RPMI7951 (cell line): Measurements from ENCODE around the gene ATG5. TPM values are rescaled to one million over a fixed set of nuclear protein-coding genes. Genes with fewer than 3 reads are reported as not detected.
"Not testable (repeated sequence)": the region's sequence is repeated elsewhere in the genome, so short reads cannot be mapped to it uniquely, and the experiment has no call there.

ENCODE experiments used
- DNase-seq: peaks from one replicate; pipeline ENCODE4 v3.0.0-alpha.2; 2012; ENCODE audit warnings: low read depth
- total RNA-seq: library from RNA; depleted of rRNA; stranded (reverse); fragments of >200 nt; shearing (Covaris generic); gene quantifications from 2 replicates; pipeline ENCODE4 v1.2.3, GENCODE V29; 2014

The ATG5 gene
- total RNA-seq, 1 experiment from 2014 or later = 88.3 TPM

DNA sequence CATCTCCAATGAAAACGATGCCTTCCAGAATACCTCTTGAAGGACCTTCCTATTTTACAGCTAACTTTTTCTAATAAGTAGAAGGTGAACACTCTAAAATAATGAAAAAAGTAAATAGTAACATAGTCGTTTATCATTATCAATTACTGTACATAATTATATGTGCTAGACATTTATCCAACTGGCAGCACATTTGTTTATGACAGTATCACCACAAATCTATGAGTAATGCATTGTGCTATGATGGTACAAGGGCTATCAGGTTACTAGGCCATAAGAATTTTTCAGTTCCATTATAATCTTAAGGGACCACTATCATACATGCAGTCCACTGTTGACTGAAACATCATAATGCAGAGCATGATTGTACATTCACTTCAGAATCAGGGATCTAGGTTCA is 68.4 kb downstream of the ATG5 start:
- DNase-seq = peak; percentile 65

DNA sequence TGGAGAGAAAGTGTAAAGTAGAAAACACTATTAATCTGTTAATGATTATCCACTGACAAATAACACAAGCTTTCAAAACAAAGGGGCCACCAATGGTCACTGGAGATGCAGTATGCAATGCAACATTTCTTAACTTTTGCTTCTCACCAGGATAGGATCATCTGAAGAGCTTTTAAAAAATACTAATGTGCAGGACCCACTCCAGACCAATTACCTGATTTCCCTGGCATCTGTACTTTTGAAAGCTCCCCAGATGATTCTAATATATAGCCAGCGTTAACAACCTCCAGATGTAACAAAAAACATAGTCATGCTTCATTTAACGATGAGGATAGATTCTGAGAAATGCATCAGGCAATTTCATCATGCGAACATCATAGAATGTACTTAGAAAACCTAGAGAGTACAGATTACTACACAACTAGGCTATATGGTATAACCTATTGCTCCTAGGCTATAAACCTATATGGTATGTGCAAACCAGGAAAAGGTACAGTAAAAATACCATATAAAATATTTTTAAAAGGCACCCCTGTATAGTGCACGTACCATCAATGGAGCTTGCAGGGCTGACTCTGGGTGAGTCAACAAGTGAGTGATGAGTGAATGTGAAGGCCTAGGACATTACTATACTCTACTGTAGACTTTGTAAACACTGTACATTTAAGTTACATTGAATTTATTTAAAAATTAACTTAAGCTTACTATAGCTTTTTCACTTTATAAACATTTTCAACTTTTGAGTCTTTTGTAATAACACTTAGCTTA is 69.2 kb downstream of the ATG5 start:
- peak; percentile 55 for DNase-seq

GRCh38 chr6:106255306-106255705 is 70.3 kb downstream of the ATG5 start:
- no peak for DNase-seq

DNA sequence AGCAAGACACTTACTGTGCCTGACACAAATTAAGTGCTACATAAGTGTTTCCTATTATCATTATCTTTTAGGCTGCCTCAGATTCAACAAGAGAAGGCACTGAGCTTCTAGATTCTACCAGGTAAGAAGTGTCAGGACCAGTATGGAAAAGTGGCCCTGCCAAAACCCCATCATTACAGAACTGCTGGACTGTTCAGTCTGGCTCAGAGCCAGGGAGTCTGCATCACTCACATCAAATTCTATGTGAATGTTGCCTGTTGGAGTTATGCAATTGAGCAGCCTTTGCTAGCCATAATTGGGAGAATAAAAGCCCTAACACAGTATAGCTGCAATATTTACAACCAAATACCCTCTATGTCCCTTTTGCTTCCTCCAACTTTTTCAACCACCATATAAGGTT is 70.9 kb downstream of the ATG5 start:
- DNase-seq = peak; percentile 74

DNA sequence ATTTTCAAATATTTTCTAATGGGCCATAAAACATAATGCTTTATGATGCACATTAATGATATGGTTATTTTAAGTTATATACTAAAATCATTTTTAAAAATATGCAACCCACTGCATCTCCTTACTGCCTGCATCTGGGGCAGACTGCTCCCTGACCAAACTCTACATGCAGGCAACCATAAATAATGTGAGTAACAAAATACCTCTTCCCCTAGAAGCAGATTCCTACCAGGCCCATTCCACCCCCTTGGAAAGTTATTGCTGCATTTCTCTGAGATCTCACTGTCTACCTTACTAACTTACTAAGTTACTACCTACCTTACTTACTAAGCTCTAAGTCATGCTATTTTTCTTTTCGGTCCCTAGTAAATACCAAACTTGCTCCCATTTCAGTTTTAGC is 71.8 kb downstream of the ATG5 start:
- peak; percentile 60 for DNase-seq

DNA sequence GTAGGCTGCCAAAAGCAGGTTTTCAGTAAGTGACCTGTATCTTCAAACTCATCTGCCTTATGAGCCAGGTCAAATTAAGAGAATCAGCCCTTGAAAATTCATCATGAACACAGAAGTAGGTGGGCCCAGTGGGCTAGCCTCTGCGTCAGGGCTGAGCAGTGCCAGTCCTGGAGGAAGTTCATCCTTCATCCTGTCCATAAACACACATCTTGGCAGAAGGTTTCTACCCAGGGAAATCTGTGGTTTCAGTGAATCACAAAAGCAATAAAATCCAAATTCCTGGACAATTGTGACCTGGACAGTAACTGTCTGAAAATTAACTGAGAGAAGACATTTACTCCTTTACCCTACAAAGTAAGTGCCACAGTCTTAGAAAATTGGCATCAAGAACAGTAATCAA is 72.4 kb downstream of the ATG5 start:
- peak; percentile 93 for DNase-seq

DNA sequence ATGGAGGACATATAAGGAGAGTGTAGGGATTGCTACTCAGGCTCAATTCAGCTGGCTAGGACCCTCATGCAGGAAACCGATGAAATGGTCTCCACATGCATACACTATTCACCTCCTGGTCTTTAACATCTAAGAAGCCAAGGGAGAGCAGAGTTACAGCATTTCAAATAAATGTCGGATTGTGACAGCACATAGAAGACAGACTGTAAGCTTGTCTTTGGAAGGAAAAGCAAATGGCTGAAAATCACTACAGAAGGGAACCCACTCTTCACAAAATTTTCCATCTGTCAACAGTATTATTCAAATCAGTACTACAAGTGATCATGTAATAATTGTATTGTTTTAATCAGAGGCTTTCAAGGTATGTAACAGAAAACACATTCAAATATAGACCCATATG is 72.9 kb downstream of the ATG5 start:
- no peak for DNase-seq

DNA sequence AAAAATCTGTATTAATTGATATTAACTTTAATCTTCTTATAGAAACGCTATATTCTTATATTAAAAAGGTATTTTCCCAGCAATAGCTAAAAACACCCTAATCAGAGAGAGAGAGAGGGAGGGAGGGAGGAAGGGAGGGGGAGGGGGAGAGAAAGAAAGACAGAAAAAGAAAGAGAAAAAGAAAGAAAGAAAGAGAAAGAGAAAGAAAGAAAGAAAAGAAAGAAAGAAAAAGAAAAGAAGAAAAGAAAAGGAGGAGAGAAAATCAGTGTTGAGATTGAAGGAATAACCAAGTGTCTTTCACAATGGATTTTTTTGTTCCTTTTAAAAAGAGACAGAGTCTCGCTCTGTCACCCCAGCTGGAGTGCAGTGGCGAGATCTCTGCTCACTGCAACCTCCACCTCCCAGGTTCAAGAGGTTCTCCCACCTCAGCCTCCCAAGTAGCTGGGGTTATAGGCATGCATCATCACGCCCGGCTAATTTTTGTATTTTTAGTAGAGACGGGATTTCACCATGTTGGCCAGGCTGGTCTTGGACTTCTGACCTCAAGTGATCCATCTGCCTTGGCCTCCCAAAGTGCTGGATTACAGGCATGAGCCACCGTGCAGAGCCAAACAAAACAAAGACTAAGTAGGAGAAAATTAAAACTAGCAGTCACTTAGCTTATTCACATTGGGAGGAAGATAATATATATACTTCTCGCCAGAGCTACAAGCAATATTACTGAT is 73.9 kb downstream of the ATG5 start:
- peak; percentile 71 for DNase-seq

DNA sequence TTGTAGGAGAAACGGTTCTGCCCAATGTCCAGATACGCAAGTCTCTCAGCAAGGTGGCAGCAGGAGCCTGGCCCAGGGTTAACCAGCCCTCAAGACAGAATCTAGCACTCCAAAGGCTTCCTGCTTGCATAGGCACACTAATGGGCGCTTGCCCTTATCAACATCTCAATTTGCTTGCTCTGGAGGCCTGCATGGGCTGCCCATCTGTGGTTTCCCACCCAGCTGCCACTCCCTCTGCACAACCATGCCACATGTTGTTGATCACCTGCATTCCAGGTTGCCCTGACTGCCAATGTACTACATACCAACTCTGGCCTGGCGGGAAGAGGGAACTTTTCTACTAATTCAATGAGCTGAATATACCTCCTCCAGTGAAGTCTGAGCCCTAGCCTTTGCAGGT is 74.6 kb downstream of the ATG5 start:
- no peak for DNase-seq

DNA sequence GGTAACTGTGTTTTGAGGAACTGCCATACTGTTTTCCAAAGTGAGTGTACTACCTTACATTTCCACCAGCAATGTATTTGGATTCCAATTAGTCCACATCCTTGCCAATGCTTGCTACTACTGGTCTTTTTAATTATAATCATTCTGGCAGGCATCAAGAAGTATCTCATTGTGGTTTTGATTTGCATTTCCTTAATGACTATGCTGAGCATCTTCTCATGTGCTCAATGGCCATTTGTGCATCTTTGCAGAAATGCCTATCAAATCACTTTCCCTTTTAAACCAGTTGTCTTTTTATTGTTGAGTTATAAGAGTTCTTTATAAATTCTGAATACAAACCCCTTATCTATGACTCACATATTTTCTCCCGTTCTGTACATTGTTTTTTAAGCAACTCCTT is 75.9 kb downstream of the ATG5 start:
- DNase-seq = no peak

GRCh38 chr6:106247733-106248132 is 77.8 kb downstream of the ATG5 start:
- no peak for DNase-seq

- DNase-seq = no peak
These were observed 78.3 kb downstream of the ATG5 start for GRCh38 chr6:106247293-106247692.

- DNase-seq = no peak
These were observed 80.6 kb downstream of the ATG5 start for GRCh38 chr6:106244931-106245330.

GRCh38 chr6:106244521-106244920 is 81.0 kb downstream of the ATG5 start:
- DNase-seq = no peak

- DNase-seq = no peak
These were observed 82.3 kb downstream of the ATG5 start for GRCh38 chr6:106243261-106243660.

DNA sequence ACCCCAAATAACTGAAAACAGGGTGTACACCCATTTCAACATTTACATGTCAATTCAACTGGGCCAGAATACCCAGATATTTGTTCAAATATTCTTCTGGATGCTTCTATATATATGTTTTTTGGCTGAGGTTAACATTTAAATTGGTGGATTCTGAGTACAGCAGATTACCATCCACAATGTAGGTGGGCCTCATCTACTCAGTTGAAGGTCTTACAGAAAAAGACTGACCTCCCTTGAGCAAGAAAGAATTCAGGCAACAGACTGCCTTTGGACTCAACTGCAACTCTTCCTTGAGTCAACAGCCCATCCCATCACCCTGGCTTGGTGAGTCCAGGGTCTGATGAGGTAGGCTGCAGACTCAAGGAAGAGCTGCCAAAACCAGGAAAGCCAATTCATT is 84.1 kb downstream of the ATG5 start:
- DNase-seq = no peak

DNA sequence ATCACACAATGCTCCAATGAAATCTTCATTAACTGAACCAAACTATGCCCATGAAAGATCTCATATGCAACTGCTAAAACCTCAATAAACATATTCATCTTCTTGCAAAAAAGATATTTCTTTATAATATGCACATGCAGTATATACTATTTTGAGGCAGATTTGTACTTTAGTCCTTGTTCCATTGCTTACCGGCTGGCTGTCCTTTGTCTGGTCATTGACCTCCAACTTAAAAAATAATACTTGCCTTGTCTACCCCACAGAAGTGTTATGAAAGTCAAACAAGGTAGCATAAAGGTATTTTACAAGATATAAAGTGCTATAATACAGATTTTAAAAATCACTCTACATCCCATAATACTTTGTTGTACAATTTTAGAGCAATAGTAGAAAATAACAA is 88.3 kb downstream of the ATG5 start:
- DNase-seq = no peak

DNA sequence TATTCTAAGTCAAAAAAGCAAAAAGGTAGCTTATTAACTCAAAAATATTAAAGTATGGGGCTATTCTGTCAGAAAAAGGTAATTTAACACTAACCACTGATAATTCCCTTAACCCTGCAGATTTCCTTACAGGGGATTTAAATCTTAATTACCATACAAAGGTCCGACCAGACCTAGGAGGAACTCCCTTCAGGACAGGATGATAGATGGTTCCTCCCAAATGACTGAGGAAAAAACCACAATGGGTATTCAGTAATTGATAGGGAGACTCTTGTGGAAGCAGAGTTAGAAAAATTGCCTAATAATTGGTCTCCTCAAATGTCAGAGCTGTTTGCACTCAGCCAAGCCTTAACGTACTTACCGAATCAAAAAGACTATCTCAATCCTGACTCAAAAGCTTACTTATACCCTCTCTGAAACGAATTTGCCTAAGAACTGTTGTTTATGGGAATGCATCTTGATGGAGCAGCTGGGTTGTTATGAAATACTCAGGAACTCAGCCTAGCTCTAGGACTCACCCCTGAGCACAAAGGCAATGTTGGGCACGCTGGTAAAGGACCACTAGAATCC is 95.6 kb downstream of the ATG5 start:
- not testable (repeated sequence) for DNase-seq

DNA sequence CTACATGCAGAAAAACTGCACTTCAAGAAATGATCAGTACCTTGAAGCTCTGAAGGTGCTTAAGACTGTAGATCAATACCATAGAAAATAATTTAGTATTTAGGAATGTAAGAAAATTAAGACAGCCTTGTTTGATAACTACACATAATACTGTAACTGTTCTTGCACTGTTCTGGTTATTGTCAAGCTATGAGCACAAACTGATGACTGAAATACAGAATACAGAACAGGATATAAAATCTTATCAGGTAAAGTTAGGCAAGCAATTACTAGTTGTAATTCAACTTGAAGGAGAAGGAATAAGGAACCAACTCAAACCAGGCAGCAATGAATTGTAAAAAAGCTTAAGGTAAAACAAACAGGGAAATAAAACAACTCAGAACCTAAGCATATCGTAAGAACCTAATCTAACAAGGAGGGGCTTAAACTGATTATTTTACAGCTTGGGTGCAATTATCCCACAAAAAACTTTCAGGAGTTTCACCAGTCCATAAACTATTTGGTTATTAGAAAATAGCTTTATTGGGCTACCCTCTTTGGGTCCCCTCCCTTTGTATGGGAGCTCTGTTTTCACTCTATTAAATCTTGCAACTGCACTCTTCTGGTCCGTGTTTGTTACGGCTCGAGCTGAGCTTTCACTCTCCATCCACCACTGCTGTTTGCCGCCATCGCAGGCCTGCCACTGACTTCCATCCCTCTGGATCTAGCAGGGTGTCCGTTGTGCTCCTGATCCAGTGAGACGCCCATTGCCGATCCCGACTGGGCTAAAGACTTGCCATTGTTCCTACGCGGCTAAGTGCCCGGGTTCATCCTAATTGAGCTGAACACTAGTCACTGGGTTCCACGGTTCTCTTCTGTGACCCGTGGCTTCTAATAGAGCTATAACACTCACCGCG is 97.7 kb downstream of the ATG5 start:
- DNase-seq = no peak

DNA sequence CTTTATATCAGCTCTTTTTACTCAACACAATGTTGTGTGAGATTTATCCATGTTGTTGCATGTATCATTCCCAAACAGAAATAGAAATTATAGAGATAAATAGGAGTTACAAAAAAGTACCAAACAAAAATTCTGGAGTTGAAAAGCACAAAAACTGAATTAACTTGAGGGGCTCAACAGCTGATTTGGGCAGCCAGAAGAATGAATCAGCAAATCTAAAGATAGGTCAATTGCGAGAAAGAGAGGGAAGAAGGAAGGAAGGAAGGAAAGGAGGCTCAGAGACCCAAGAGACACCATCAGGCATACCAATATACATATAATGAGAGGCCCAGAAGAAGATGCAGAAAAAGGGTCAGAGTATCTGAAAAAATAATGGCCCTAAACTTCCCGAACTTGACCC is 98.9 kb downstream of the ATG5 start:
- no peak for DNase-seq

DNA sequence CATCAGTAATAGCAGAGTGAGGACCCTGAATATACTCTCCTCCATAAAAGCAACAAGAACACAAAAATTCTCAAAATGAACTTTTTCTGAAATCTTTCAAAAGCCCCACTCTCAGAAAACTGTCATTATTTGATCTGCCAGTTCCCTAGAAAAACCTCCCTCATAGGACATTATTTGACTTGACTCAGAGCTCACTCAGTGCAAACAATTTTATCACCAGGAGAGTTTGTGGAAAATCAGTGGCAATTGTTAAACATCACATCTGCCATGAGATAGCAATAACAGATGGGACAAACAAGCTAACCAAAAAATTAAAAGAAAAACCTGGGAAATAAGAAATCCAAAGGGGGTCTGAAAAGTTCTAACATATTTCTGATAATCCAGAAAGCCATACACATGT is 100.0 kb downstream of the ATG5 start:
- DNase-seq = no peak

GRCh38 chr6:106223300-106223930 is 102.1 kb downstream of the ATG5 start:
- DNase-seq = peak; percentile 63
